ENCODE measurements around the gene ZNF239. TPM values are rescaled to one million over a fixed set of nuclear protein-coding genes. Genes with fewer than 3 reads are reported as not detected.

The ZNF239 gene
- total RNA-seq, 1 experiment from 2014 or later: 7.7 TPM

- Mint-ChIP-seq H3K9me3 (peaks cover 43% of the 10 kb centered on the region), H3K27ac (no peak overlapping the region), H3K36me3 (peaks cover 11% of the 10 kb centered on the region), H3K27me3 (ENCODE audit: low read depth) (no peaks in the 10 kb centered on the region), H3K4me3 (no peak overlapping the region), H3K4me1 (no peaks in the 10 kb centered on the region)
- DNase-seq (ENCODE audit: low spot score) (no peak), ATAC-seq (no peak)
- CTCF ChIA-PET: no interaction called here
- TF ChIP-seq, protein P1, sequence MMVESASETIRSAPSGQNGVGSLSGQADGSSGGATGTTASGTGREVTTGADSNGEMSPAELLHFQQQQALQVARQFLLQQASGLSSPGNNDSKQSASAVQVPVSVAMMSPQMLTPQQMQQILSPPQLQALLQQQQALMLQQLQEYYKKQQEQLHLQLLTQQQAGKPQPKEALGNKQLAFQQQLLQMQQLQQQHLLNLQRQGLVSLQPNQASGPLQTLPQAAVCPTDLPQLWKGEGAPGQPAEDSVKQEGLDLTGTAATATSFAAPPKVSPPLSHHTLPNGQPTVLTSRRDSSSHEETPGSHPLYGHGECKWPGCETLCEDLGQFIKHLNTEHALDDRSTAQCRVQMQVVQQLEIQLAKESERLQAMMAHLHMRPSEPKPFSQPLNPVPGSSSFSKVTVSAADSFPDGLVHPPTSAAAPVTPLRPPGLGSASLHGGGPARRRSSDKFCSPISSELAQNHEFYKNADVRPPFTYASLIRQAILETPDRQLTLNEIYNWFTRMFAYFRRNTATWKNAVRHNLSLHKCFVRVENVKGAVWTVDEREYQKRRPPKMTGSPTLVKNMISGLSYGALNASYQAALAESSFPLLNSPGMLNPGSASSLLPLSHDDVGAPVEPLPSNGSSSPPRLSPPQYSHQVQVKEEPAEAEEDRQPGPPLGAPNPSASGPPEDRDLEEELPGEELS (CRISPR knock-in tag; IDR thresholded peaks at IDR 0.05): no peak
- TF ChIP-seq PRRX2 (CRISPR knock-in tag; IDR thresholded peaks at IDR 0.05) (no peak), CBFB (CRISPR knock-in tag; IDR thresholded peaks at IDR 0.05; ENCODE audit: low read depth) (no peak), TEAD1 (CRISPR knock-in tag; IDR thresholded peaks at IDR 0.05) (no peak), GTF2I (CRISPR knock-in tag; conservative IDR thresholded peaks at IDR 0.05) (no peak), FOXK1 (CRISPR knock-in tag; IDR thresholded peaks at IDR 0.05) (no peak), HMGXB4 (CRISPR knock-in tag; IDR thresholded peaks at IDR 0.05) (no peak), ZNF317 (CRISPR knock-in tag; IDR thresholded peaks at IDR 0.05; ENCODE audit: borderline replicate concordance, low read depth) (no peak), ZNF423 (CRISPR knock-in tag; IDR thresholded peaks at IDR 0.05) (no peak), ZBTB43 (CRISPR knock-in tag; IDR thresholded peaks at IDR 0.05) (no peak), GRHL2 (CRISPR knock-in tag; IDR thresholded peaks at IDR 0.05; ENCODE audit: insufficient replicate concordance, severe bottlenecking) (no peak), SOX15 (CRISPR knock-in tag; IDR thresholded peaks at IDR 0.05) (no peak), FOXJ3 (CRISPR knock-in tag; IDR thresholded peaks at IDR 0.05; ENCODE audit: borderline replicate concordance) (no peak), KAT7 (CRISPR knock-in tag; IDR thresholded peaks at IDR 0.05; ENCODE audit: borderline replicate concordance) (no peak), IRF1 (CRISPR knock-in tag; IDR thresholded peaks at IDR 0.05) (no peak)
- TF ChIP-seq, protein P2, sequence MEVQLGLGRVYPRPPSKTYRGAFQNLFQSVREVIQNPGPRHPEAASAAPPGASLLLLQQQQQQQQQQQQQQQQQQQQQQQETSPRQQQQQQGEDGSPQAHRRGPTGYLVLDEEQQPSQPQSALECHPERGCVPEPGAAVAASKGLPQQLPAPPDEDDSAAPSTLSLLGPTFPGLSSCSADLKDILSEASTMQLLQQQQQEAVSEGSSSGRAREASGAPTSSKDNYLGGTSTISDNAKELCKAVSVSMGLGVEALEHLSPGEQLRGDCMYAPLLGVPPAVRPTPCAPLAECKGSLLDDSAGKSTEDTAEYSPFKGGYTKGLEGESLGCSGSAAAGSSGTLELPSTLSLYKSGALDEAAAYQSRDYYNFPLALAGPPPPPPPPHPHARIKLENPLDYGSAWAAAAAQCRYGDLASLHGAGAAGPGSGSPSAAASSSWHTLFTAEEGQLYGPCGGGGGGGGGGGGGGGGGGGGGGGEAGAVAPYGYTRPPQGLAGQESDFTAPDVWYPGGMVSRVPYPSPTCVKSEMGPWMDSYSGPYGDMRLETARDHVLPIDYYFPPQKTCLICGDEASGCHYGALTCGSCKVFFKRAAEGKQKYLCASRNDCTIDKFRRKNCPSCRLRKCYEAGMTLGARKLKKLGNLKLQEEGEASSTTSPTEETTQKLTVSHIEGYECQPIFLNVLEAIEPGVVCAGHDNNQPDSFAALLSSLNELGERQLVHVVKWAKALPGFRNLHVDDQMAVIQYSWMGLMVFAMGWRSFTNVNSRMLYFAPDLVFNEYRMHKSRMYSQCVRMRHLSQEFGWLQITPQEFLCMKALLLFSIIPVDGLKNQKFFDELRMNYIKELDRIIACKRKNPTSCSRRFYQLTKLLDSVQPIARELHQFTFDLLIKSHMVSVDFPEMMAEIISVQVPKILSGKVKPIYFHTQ (CRISPR knock-in tag; IDR thresholded peaks at IDR 0.05): no peak
- TF ChIP-seq, protein P3, sequence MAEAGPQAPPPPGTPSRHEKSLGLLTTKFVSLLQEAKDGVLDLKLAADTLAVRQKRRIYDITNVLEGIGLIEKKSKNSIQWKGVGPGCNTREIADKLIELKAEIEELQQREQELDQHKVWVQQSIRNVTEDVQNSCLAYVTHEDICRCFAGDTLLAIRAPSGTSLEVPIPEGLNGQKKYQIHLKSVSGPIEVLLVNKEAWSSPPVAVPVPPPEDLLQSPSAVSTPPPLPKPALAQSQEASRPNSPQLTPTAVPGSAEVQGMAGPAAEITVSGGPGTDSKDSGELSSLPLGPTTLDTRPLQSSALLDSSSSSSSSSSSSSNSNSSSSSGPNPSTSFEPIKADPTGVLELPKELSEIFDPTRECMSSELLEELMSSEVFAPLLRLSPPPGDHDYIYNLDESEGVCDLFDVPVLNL (CRISPR knock-in tag; IDR thresholded peaks at IDR 0.05; ENCODE audit: borderline replicate concordance, low read depth): no peak
- POLR2A ChIA-PET: no interaction called here
Measured at GRCh38 chr10:43623351-43623750, 48.9 kb upstream of the ZNF239 start.

All from WTC11 (cell line).